Stimulated activated CD8-positive, alpha-beta memory T cell treated with anti-CD3 and anti-CD28 coated beads, Interleukin-15, amount 100 ng/mL, for 4 hours (primary cell): ENCODE data around the gene NHSL2.
"Not testable (repeated sequence)": the region's sequence is repeated elsewhere in the genome, so short reads cannot be mapped to it uniquely, and the experiment has no call there.

Source experiments
- DNase-seq, 2 donors: peaks; one replicate each; pipeline ENCODE4 v3.0.0-alpha.2; 2020; ENCODE audit warnings: low read depth in 2 of 2

Gene NHSL2

DNA sequence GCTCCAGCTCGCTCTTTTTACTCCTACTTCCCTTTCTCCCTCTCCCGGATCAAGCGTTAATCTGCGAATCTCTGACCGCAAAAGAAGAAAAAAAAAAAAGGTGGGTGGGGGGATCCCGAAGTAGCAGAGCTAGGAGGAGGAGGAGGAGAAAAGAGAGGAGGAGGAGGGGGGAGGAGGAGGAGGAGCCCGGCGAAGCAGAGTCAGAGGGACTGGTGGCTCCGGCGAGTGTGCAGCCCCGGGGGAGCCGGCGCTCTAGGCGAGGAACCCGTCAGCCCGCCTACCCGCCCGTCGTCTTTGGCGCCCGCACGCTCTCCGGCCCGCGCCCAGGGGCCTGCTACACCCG, at the start of gene NHSL2:
NHSL2 (plus strand) TSS at position 203 of the 343 bp plus-strand sequence.
- peak; percentile 15 to 17 for DNase-seq

DNA sequence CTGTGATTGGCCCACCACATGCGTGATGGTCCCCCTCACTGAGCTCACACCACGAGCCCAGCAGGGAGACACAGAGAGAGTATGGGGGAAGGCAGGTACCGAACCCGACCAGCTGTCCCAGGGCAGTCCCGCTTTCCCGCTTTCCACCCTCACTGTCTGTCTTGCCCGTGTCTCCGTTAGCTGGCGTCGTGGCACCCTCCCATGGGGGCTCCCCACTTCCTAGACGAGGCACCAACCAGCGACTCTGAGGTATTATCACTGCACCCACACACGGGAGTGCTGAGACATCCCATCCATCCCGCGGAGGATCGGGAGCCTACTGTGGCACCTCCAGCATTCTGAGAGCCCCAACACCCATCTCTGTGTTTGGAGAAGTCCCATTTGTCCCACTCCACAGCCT, 43.0 kb upstream of the NHSL2 start:
- DNase-seq = no peak

DNA sequence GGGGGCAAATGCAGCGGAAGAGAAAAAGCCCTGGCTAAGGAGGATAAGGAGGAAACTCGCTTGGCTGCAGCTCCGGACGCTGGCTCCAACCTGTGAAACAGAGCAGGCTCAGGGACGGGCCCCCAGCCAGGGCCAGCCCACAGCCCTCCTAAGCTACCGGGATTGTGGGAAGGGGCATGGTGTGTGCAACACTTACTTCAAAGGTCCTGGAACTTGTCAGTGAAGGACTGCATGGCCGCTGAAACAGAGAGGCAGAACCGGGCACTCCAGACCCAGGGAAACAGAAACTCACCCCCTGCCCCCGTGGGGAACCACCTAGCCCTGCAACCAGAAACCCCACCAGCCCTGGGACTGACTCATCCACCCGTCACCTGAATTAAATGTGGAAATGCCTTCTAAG, 41.1 kb upstream of the NHSL2 start:
- not testable (repeated sequence) for DNase-seq

DNA sequence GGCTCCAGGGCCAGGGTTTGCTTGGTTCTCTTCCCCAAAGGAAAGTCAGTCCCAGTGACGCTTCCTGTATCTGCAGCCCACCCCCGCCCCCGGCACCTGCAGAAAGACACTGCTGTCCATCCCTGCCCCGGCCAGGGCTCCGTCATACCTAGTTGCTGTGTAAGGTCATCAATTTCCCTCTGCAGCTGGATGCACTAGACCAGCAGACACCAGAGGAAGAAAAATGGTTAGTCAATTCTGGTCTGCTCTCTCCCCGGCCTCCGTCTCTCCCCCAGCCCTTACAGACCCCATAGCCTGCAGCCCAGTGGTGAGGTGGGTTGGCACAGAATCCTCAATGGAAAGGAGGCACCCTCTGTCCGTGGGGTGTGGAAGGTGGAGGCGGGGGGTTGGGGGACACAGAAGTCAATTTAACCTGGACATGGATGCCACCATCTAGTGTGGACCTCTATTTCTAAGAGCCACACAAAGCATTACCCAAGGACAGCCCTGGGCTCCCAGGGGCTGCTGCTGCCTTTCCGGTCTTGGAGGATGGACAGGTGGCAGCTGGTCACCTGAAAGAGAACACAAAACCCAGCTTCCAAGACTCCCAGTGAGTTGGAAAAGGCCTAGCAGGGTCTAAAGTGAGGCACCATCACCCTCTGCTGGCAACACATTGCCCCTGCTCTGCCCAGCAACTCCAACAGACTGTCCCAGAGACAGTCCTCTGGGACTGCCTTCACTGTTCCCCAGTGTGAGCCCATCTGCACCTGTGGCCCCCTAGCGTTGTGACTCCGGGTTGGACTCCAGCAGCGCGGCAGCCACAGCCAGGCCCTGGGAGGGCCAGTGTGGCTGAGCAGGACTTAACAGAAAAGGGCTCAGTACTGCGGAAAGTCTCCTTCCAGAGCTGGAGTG, 40.2 kb upstream of the NHSL2 start:
- no peak for DNase-seq

DNA sequence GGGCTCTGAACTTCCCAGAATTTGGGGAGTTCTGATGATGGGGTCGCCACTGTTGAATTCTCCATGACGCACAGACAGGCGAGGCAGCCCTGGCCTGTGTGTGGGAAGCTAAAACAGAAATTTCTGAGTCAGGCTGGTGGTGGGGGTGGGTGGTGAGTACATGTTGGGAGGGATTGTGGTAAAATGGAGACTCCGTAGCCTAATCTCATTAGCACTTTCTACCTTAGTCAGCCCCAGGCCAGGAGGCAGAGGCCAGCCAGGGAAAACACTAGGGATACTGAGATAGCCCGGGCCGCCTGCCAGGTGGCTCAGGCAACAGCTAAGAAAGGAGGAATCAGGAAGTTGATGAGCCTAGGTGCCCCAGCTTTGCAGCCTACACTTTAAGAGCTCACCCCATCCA, 39.3 kb upstream of the NHSL2 start:
- DNase-seq = no peak

DNA sequence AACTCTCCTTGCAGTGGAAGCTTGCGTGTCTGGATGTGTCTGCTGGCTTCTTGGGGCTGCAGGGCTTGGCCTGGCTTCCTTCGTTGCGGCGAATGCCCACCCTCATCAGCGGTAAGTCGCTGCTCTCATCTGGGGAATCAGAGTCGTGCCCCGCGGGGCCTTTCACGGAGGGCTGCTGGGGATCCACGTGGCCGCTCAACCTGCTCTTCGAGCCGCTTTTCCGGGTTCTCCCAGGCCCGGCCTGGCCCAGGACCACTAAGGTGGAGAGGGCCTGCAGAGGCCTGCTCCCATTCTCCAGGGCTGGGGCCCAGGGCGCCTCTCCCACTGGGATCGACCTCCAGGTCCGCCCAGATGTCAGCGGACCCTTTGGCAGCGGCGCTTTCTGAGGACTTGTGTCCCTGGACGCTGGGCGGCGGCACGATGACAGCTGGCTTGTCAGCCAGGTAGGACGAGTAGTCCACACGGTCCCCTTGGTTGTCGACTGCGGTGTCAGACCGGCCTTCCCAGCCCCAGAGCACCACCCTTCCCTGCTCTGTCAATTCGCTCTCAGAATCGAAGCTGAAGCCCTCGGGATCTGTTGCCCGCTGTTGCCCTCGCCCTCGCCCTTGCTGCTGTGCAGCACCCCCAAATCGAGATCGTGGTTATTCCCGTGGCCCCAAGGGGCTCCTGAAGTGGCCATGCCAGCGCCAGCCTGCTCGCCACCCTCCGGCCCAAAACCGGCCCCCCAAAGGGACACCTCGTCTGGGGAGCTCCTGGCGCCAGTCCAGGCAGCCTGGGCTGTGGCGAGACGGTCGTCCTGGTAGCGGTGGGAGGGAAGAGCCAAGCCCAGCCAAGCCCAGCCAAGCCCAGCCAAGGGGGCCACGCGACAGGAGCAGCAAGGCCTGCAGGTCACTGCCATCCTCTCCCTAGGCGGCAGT, 37.8 kb upstream of the NHSL2 start:
- DNase-seq = no peak

DNA sequence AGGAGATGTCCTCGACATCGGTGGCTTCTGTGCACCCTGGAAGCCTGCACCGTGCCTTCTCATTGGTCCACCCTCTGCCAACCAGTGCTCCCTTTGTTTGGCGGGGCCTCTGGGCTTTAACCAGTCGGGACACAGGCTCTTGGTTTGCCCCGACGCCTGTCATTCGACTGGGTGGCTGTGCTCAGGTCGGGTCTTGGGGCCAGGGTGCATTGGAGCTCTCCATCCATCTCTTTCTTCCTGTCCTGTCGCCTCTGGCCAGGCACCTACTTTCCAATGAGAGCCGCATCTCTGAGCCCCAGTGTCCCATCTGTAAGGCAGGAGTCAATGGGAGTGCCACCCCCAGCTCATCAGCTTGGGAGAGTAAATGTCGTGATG, 37.2 kb upstream of the NHSL2 start:
- no peak for DNase-seq

DNA sequence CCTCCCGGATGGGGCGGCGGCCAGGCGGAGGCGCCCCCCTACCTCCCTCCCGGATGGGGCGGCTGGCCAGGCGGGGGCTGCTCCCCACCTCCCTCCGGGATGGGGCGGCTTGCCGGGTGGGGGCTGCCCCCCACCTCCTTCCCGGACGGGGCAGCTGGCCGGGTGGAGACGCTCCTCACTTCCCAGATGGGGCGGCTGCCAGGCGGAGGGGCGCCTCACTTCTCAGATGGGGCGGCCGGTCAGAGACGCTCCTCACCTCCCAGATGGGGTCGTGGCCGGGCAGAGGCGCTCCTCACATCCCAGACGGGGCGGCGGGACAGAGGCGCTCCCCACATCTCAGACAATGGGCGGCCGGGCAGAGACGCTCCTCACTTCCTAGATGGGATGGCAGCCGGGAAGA, 33.8 kb upstream of the NHSL2 start:
- not testable (repeated sequence) for DNase-seq

DNA sequence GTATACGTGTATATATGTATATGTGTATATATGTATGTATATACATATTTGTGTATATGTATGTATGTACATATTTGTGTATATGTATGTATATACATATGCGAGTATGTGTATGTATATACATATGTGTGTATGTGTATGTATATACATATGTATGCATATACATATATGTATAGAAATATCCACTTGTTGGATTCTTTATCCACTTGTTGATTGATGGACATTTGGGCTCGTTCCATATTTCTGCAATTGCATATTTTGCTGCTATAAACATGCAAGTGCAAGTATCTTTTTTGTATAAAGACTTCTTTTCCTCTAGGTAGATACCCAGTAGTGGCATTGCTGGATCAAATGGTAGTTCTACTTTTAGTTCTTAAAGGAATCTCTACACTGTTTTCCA, 25.5 kb upstream of the NHSL2 start:
- DNase-seq = no peak

DNA sequence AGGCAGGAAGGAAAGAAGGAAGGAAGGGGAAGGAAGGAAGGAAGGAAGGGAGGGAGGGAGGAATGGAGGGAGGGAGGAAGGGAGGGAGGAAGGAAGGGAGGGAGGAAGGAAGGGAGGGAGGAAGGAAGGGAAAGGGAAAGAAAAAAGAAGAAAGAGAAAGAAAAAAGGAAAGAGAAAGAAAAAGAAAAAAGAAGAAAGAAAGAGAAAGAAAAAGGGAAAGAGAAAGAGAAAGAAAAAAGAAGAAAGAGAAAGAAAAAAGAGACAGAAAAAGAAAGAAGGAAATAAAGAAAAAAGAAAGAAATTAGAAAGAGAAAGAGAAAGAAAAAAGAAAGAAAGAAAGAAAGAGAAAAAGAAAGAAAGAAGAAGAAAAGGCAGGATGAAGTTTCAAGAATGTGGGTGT, 15.0 kb upstream of the NHSL2 start:
- DNase-seq = no peak

DNA sequence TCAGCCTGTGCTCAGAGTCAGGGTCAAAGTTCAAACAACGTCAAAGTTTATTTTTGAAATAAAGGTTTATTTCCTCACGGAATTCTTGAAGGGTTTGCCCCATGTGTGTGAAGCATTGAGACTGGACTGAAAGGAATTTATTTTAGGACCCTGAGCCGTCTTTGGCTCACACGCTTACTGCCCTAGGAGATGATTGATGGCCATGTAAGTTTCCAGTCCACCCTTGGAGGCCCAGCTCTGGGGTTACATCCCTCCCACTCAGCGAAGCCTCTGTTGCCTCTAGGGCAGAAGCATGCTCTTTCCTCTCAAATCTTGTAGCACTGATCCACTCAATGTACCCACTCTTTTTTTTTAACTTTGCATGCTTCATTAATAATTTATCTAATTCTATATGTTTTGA, 4.5 kb upstream of the NHSL2 start:
- no peak for DNase-seq

DNA sequence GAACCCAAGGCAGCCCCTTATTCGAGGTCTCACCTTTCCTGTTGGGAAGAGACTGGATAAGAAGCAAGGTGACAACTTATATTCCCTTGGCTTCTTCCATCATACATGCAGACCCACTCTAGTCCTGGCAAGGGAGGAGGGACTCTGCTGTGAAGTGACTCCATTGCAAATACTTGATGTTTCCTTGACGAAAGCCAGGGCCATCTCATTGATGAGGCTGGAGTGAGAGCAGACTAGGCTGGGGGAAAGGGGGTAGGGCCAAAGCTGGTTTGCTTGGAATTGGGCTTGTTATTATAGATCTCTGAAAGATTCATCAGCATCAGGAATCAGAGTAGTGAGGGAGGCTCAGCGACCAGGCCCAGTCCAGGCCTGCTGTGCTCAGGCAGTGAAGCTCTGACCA, 2.3 kb upstream of the NHSL2 start:
- no peak for DNase-seq

DNA sequence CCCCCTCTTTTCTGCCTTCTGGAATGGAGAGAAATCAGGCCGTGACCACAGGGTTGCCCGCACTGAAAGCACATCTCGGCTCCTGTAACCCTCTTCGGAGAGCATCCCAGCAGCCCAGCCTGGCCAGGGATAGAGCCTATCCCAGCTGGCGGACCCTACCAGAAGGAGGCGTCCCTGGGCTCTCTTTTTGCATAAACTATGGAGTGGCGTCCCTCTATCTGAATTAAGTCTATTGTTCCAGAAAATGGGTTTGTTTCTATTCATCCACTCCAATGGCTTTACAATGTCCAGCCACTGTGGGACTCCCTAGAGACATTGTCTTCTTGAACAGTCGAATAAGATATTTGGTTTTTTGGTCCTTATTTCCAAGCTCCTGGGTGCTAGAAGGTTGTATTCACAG, 689 bp upstream of the NHSL2 start:
- DNase-seq = no peak

DNA sequence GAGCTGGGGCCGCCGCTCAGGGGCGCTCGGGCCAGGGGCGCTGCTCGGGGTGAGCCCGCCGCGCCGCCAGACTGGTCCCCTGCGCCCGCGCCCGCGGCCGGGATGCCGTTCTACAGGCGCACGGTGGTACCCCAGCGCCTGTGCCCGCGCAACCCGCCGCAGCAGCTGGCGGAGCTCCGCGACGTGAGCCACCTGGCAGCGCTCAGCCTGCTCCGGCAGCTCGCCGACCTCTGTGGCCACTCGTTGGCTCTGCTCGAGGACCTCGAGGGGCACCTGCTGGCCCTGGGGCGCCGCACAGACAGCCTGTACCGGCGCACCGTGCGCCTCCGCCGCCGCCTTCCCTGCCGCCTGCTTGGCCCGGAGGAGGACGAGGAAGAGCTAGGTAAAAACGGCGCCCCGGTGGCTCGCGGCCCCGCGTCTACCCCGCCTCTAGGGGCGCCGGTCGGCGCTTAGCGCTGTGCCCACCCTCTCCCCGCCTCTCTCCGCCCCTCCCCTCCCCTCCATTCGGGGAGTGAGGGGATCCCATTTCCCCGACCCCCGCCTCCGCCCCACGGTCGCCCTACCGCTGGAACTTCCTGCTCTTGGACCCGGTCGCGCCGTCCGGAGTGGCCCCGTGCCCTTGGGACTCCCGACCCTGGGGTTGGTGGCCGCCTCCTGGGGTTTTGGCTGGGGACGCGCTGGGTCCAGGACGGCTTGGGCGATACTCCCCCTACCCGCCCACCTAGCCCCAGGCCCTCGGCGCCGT, 513 bp downstream of the NHSL2 start:
- DNase-seq = peak in 1 of 2 donors; percentile 0

DNA sequence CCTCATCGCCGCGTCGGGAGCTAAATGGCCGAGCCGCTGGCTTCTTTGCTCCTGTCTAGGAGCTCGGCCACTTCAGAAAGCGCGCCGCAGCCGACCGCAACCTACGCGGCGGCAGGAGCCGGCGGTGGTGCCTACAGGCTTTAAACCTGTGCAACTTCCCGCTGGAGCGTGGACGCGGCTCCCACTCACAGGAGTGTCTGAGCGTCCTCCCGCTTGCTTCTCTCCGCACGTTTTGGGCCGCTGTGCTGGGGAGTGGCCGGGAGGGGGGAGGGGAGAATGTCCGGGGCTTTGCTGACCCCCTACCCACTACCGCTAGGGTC, 1.0 kb downstream of the NHSL2 start:
- DNase-seq = no peak

DNA sequence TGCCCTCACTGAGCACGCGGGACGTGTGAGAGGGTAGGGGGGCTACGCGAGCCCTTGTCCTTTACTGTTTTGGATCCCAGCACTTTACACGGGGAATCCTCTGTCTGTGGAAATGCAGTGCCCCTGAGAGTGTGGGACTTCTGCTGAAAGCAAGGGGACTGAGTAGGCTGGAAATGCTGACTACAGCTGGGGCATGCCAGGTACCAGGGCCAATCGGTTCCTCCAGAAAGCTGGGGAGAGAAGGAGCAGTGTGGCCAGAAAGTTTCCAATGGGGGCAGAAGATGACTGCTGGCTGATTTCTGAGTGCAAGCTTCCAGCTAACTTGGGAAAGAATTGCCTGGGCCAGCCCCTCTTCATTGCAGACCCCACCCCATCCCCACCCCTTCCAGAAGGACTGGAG, 1.5 kb downstream of the NHSL2 start:
- no peak for DNase-seq

DNA sequence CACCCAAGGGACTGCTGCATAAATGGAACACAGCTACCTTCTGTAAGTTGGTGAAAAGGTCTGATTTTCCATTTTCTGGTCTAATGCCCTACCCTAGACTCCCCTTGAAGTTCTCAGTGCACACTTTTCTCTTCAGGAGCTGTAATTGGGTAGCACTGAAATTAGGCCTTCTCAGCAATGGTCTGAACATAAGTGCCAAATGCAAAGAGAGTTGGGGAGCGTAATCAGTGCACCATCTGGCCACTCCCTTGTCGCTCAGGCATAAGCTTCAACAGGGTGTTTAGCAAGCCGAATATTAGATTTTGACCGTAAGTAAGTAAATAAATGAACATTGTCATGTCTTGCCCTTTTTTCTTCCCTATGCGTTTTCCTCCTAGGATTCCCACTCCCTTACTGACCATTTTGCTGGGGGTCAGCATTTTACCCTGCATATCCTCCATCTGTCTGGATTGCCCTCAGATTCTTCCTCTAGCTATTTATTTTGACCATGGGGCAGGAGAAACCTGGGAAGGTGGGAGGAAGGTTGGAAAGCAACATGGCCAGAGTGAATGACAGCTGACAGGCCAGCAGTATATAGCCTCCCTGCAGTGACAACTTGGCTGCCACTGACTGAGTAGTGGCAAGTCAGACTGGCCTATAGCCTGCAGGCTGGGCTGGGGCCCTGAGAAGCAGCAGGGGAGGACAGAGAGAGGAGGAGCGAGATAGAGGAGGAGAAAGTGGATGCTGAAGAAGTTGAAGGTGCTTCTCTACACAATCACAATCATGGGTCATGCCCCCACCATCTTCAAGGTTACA, 2.7 kb downstream of the NHSL2 start:
- no peak for DNase-seq

DNA sequence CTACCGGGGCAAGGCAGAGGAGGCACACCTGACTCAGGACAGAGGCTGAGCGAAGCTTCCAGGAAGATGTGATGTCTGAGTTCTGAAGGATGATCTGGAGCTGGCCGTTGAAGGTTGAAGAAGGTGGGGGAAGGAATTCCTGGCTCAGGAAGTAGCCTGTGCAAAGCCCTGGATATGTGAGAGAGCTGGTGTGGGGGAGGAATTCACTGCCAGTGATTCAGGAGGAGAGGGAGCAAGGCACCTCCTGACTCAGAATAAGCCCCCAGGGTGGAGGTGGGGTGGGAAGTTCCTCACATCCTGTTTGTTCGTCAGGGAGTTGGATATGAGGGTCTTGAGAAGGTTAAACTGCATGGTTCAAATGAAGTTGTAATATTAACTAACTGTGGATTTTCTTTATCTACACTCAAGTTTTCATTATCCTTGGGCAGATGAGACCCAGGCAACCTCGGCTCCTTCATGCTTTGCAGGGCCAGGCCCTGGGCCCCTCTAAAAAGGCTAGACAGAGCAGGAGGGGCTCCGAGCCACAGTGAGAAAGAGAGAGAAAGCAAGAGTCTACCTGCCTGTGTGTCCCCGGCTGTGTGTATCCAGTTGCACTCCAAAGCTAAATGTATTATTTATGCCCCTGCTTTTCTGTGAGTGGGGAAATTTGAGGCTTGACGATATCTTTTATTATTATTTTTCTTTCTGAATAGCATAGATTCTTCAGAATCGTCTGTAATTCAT, 7.1 kb downstream of the NHSL2 start:
- no peak for DNase-seq

DNA sequence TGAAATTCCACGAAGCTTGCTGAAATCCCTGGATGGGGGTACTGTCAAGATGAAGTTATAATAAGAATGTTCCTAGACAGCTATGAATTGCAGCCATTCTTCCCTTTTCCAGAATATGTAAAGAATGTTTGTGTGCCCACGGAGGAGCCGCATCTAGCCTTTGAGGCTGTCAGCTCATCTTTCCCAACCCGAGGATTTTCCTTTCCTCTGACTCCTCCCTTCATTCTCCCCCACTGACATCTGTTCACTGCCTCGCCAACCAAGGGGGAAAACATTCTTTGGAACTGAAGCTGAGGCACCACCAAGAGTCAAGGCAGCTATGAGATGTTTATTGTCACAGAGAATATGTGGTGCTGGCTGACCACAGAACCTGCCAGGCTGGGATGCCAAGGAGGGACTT, 8.8 kb downstream of the NHSL2 start:
- no peak for DNase-seq

DNA sequence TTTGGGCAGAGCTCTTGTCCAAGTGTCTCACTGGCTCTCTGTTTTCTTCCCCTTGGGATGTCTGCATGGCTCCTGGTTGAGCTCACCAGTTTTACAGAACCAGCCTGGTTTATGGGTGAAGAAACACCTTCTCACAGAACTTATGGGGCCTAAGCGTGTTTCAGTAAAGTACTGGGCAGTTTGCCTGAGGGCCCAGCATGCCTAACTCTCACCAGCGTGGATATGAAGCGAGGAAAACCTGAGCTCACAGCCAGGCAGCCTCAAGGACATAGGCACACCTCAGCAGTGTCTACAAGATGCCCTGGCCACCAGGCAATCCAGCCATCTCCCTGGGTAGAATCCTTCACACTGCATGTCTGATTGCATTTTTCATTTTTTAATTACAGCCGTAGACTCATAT, 9.2 kb downstream of the NHSL2 start:
- DNase-seq = no peak

DNA sequence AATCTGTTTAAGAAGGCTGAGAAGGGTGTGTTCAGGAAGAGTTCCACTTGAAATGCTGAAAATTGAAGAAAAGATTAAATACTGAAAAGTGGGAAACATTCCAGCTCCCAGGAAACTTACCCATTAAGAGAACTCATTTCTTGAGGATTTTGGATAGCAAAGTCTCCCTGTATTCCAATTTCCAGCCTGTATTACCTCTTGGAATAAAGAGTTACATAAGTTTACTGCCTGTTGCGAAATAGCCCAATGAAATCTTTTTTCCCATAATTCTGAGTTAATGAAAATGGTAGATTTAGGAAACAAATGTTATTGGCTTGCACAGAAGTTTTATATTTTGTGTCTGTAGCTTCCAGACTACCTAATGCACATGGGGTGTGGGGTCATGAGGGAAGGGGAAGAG, 12.0 kb downstream of the NHSL2 start:
- DNase-seq = no peak
